Endothelial cell of umbilical vein (primary cell): Measurements from ENCODE around the gene POU6F2. TPM values are rescaled to one million over a fixed set of nuclear protein-coding genes. Genes with fewer than 3 reads are reported as not detected.

Experiments
- BruUV-seq: library from RNA; stranded (reverse); fragments of 400-500 nt; replicated peaks from 2 replicates; lab custom pipeline; 2021; lab: Mats Ljungman, UMichigan
- CTCF ChIA-PET: fragments of 300-600, 350-600 bp; sonication (Branson Sonifier 250); formaldehyde crosslinking; loops from one replicate; lab custom pipeline; 2021; ENCODE audit warnings: antibody characterized with exemption, inconsistent platforms; lab: Charles Lee
- POLR2A ChIA-PET: fragments of 300-600, 350-600 bp; sonication (Branson Sonifier 250); formaldehyde crosslinking; loops from one replicate; lab custom pipeline; 2021; ENCODE audit warnings: antibody characterized with exemption, inconsistent platforms; lab: Charles Lee
- DNase-seq: peaks from one replicate; pipeline ENCODE4 v3.0.0-alpha.2; 2011; ENCODE audit warnings: low read depth, low spot score
- FAIRE-seq: peaks from 2 replicates; lab custom pipeline; 2011; peaks lifted over from hg19 to GRCh38; lab: Jason Lieb, UNC
- H2AFZ ChIP-seq: 2 replicates; pipeline ENCODE4 v1.6.0; 2012; ENCODE audit warnings: low read depth, low read length, control low read depth, inconsistent platforms
- H3K27ac ChIP-seq: 2 replicates; pipeline ENCODE4 v1.5.1; 2011; ENCODE audit warnings: low read depth, mild to moderate bottlenecking, control low read depth, low read length, moderate library complexity; ENCODE audit not compliant: insufficient read depth
- H3K27me3 ChIP-seq, 2 experiments: 2 replicates each; pipeline versions ENCODE4 v1.6.0 to v1.6.1; 2011; ENCODE audit warnings: low read length in 2 of 2, mixed read lengths in 1 of 2; ENCODE audit not compliant: control insufficient read depth in 2 of 2, insufficient read depth in 2 of 2
- H3K36me3 ChIP-seq, 2 experiments: 2 replicates in 1 of 2; 3 replicates in 1 of 2; pipeline ENCODE4 v1.5.1; 2011; ENCODE audit warnings: low read length in 2 of 2, mild to moderate bottlenecking in 1 of 2, moderate library complexity in 1 of 2; ENCODE audit not compliant: control insufficient read depth in 2 of 2, insufficient read depth in 2 of 2; ENCODE audit errors: extremely low read depth in 1 of 2
- H3K4me1 ChIP-seq: 3 replicates; pipeline ENCODE4 v1.5.1; 2011; ENCODE audit warnings: mild to moderate bottlenecking, low read length; ENCODE audit not compliant: control insufficient read depth, insufficient read depth; ENCODE audit errors: extremely low read depth
- H3K4me2 ChIP-seq: 2 replicates; pipeline ENCODE4 v1.6.1; 2011; ENCODE audit warnings: low read length, control low read depth, mixed read lengths; ENCODE audit not compliant: insufficient read depth
- H3K4me3 ChIP-seq, 3 experiments: fragments of 200-600 bp in 1 of 3; sonication (generic), shearing (Covaris generic) in 1 of 3; replicated peaks in 1 of 3; 2 replicates each; pipeline ENCODE4 v1.5.1; 2011 to 2016; ENCODE audit warnings: control low read depth in 3 of 3, low read length in 3 of 3, mild to moderate bottlenecking in 2 of 3, inconsistent platforms in 1 of 3, low read depth in 1 of 3, moderate library complexity in 1 of 3; ENCODE audit not compliant: insufficient read depth in 1 of 3
- H3K79me2 ChIP-seq: 2 replicates; pipeline ENCODE4 v1.6.0; 2012; ENCODE audit warnings: low read length, inconsistent platforms; ENCODE audit not compliant: control insufficient read depth, insufficient read depth
- H3K9ac ChIP-seq: replicated peaks from 2 replicates; pipeline ENCODE3; 2011; ENCODE audit warnings: low read length, control low read depth; ENCODE audit not compliant: insufficient read depth; ENCODE audit errors: extremely low read depth
- H3K9me1 ChIP-seq: replicated peaks from 3 replicates; pipeline ENCODE4 v1.6.0; 2011; ENCODE audit warnings: mild to moderate bottlenecking, low read length; ENCODE audit not compliant: control insufficient read depth, insufficient read depth; ENCODE audit errors: extremely low read depth
- H3K9me3 ChIP-seq: replicated peaks from 2 replicates; pipeline ENCODE4 v1.5.1; 2012; ENCODE audit warnings: low read length, inconsistent platforms; ENCODE audit not compliant: control insufficient read depth, insufficient read depth
- H4K20me1 ChIP-seq: replicated peaks from 2 replicates; pipeline ENCODE3; 2011; ENCODE audit warnings: mild to moderate bottlenecking, low read length; ENCODE audit not compliant: control insufficient read depth, insufficient read depth; ENCODE audit errors: extremely low read depth
- EZH2 ChIP-seq: IDR thresholded peaks from 2 replicates; pipeline ENCODE4 v1.6.1; 2012; ENCODE audit warnings: borderline replicate concordance, low read depth, mild to moderate bottlenecking, moderate library complexity, low read length, inconsistent platforms; ENCODE audit not compliant: severe bottlenecking
- FOS ChIP-seq: IDR thresholded peaks from 2 replicates; pipeline ENCODE4 v1.6.1; 2011; ENCODE audit warnings: mild to moderate bottlenecking, low read length, moderate library complexity, borderline replicate concordance; ENCODE audit not compliant: insufficient read depth
- GATA2 ChIP-seq: IDR thresholded peaks from 2 replicates; pipeline ENCODE4 v1.7.0; 2011; ENCODE audit warnings: low read depth, mild to moderate bottlenecking, moderate library complexity, mixed read lengths, low read length; ENCODE audit not compliant: insufficient read length, insufficient read depth
- JUN ChIP-seq: IDR thresholded peaks from 2 replicates; pipeline ENCODE4 v1.6.1; 2011; ENCODE audit warnings: borderline replicate concordance, low read depth; ENCODE audit not compliant: insufficient read length, insufficient read depth
- MYC ChIP-seq: IDR thresholded peaks from one replicate; pipeline ENCODE4 v1.6.1; 2011; ENCODE audit warnings: mild to moderate bottlenecking, low read depth, low read length
- POLR2A ChIP-seq: IDR thresholded peaks from 2 replicates; pipeline ENCODE4 v1.6.1; 2012; ENCODE audit warnings: low read depth, mild to moderate bottlenecking, control low read depth, low read length
- POLR2AphosphoS5 ChIP-seq: IDR thresholded peaks from 2 replicates; pipeline ENCODE4 v1.6.1; 2012; ENCODE audit warnings: low read depth, mild to moderate bottlenecking, control low read depth, low read length, moderate library complexity; ENCODE audit not compliant: insufficient read depth
- dilution Hi-C: fragments of 300-500 bp; cut with MboI; formaldehyde crosslinking; loops from one replicate; pipeline ENCODE4 v1.15.0; 2019; ENCODE audit warnings: low sequenced_read_pairs; ENCODE audit not compliant: extremely low pct_ligation_motif_present
- intact Hi-C: fragments of 100-400 bp; cut with micrococcal nuclease; formaldehyde crosslinking; loops from one replicate; pipeline ENCODE4 v1.10.0; 2022
- polyA plus RNA-seq, 4 experiments: library from polyadenylated mRNA; depleted of rRNA in 3 of 4; stranded (reverse) in 3 of 4; unstranded in 1 of 4; fragments of >200 nt; gene quantifications; 2 replicates each; pipeline versions ENCODE4 v1.2.1 to v1.2.3, GENCODE V29; 2011 to 2012; ENCODE audit warnings: missing spikeins in 1 of 4
- total RNA-seq: library from RNA; stranded (reverse); gene quantifications from 2 replicates; pipeline ENCODE4 v1.2.3, GENCODE V29; 2021
- TF ChIP-seq, protein P1 (sequence below): IDR thresholded peaks from 2 replicates; pipeline ENCODE4 v1.6.1; 2011; ENCODE audit not compliant: insufficient read depth, insufficient read length
- TF ChIP-seq, protein P2 (sequence below), 2 donors: IDR thresholded peaks; 1 replicate in 1 of 2; 2 replicates in 1 of 2; pipeline ENCODE4 v1.5.1; 2011; ENCODE audit warnings: low read length in 2 of 2, mild to moderate bottlenecking in 2 of 2, moderate library complexity in 2 of 2, control low read depth in 1 of 2, inconsistent platforms in 1 of 2, low read depth in 1 of 2; ENCODE audit not compliant: insufficient read depth in 1 of 2; ENCODE audit errors: extremely low read depth in 1 of 2

The POU6F2 gene
- total and polyA plus RNA-seq, 2 donors (not counting 3 experiments of a cell fraction or from before 2014, with no cell fraction given), result 0.29 TPM; not detected in 1

- no peak overlapping the region for H3K27ac ChIP-seq
- no peak overlapping the region for H3K9ac ChIP-seq
- ChIA-PET CTCF (interaction anchor here (0.8 to 1.3 kb wide), 2 partner anchors 39 to 46 kb away, joined by 3 to 4 read pairs; no protein-coding TSS in a partner anchor), POLR2A (no interaction called here)
- H3K4me1 ChIP-seq, result peaks cover 8% of the 10 kb centered on the region
- no peaks in the 10 kb centered on the region for H3K9me3 ChIP-seq
- peak overlapping the region; percentile 87 for H3K4me2 ChIP-seq
- H2AFZ ChIP-seq, result peak overlapping the region; percentile 39
- dilution Hi-C loops (no loop called here), intact Hi-C loops (no loop called here)
- H4K20me1 ChIP-seq, result no peaks in the 10 kb centered on the region
- FAIRE-seq (no peak), DNase-seq (peak; percentile 26)
- no peaks in the 10 kb centered on the region for H3K9me1 ChIP-seq
- no peaks in the 10 kb centered on the region for H3K36me3 ChIP-seq
- no TSS peak for BruUV-seq
- H3K4me3 ChIP-seq, result peak overlapping the region; percentile 33 to 38 (median 34)
- TF ChIP-seq GATA2 (no peak), POLR2AphosphoS5 (no peak), POLR2A (no peak), JUN (no peak), EZH2 (no peak), MYC (no peak), FOS (no peak)
- TF ChIP-seq, protein P1, sequence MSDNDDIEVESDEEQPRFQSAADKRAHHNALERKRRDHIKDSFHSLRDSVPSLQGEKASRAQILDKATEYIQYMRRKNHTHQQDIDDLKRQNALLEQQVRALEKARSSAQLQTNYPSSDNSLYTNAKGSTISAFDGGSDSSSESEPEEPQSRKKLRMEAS, result no peak
- TF ChIP-seq, protein P2, sequence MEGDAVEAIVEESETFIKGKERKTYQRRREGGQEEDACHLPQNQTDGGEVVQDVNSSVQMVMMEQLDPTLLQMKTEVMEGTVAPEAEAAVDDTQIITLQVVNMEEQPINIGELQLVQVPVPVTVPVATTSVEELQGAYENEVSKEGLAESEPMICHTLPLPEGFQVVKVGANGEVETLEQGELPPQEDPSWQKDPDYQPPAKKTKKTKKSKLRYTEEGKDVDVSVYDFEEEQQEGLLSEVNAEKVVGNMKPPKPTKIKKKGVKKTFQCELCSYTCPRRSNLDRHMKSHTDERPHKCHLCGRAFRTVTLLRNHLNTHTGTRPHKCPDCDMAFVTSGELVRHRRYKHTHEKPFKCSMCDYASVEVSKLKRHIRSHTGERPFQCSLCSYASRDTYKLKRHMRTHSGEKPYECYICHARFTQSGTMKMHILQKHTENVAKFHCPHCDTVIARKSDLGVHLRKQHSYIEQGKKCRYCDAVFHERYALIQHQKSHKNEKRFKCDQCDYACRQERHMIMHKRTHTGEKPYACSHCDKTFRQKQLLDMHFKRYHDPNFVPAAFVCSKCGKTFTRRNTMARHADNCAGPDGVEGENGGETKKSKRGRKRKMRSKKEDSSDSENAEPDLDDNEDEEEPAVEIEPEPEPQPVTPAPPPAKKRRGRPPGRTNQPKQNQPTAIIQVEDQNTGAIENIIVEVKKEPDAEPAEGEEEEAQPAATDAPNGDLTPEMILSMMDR (IDR thresholded peaks at IDR 0.05; ENCODE audit: extremely low read depth in 1 of 2, insufficient read depth in 1 of 2, low read depth in 1 of 2, low read length in 2 of 2), result no peak
- H3K27me3 ChIP-seq, result peaks cover 11 to 26% of the 10 kb centered on the region in 2 experiments
- no peaks in the 10 kb centered on the region for H3K79me2 ChIP-seq
These were observed 436.7 kb downstream of the POU6F2 start for GRCh38 chr7:39414224-39415035.
